Esophagus muscularis mucosa (tissue), 3 donors: ENCODE data around the gene PACSIN3.

ENCODE experiments used
- CTCF ChIP-seq, 3 experiments: fragments of 200-600 bp in 2 of 3; fragments of 450-650 bp in 1 of 3; sonication (generic) in 2 of 3; IDR thresholded peaks; one replicate each; pipeline ENCODE4 v1.5.1; 2017 to 2019; ENCODE audit warnings: antibody characterized with exemption in 3 of 3, mild to moderate bottlenecking in 2 of 3, moderate library complexity in 1 of 3
- EP300 ChIP-seq: sonication (generic); formaldehyde crosslinking; IDR thresholded peaks from one replicate; pipeline ENCODE4 v1.6.1; 2017; ENCODE audit warnings: antibody characterized with exemption

DNA sequence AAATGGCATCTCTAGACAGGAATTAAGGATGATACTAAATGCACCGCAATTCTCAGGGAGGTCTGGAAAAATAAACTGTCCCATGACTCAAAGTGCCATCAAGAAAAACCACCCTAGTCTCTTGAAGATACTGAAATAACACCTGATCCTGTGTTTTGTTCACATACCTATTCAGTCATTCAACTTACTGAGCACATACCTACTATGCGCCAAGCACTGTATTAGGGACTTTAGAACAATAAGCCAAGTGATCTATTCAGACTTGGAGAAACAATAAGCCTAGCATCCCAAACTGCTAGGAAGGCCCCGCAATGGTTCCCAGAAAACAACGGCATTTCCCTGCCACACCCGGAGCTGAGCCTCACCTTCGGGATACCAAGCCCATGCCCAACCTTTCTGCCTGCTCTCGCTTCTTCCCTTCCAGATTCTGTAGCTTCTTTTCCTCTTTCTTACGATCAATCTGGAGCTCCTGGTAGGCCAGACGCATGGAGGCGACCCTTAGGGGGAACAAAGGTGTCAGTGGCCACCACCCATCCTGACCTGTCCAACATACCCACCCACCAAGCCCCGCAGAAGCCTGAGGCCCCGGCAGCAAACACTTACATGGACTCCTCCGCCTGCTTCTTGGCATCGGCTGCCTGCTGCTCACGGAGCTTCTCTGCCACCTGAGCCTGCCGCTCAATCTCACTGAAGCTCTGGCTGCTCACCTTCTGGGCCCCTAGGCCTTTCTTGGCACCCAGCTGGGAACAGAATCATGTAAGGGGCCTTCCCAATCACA lies 15.0 kb downstream of the PACSIN3 start:
- TF ChIP-seq CTCF (IDR thresholded peaks at IDR 0.05) = no peak
- no peak for TF ChIP-seq EP300
